H9 (cell line): ENCODE measurements around the gene HACE1. TPM values are rescaled to one million over a fixed set of nuclear protein-coding genes. Genes with fewer than 3 reads are reported as not detected.

Experiments
- DNase-seq: peaks from one replicate; pipeline ENCODE4 v3.0.0-alpha.2; 2017
- H2AFZ ChIP-seq: one replicate; pipeline ENCODE4 v1.6.1; 2013; ENCODE audit warnings: mild to moderate bottlenecking, low read length, control low read depth, moderate library complexity
- H2AK5ac ChIP-seq: 2 replicates; pipeline ENCODE4 v1.6.1; 2013; ENCODE audit warnings: low read length, control low read depth, mixed read lengths; ENCODE audit not compliant: insufficient read length
- H2BK120ac ChIP-seq: one replicate; pipeline ENCODE4 v1.6.1; 2013; ENCODE audit warnings: low read depth, mild to moderate bottlenecking, low read length, control low read depth, inconsistent platforms; ENCODE audit not compliant: poor library complexity, severe bottlenecking
- H2BK12ac ChIP-seq: 2 replicates; pipeline ENCODE4 v1.6.1; 2013; ENCODE audit warnings: low read length, control low read depth, mixed read lengths, low read depth; ENCODE audit not compliant: insufficient read length
- H2BK15ac ChIP-seq: 2 replicates; pipeline ENCODE4 v1.6.1; 2013; ENCODE audit warnings: low read depth, low read length, control low read depth
- H2BK20ac ChIP-seq: one replicate; pipeline ENCODE4 v1.6.1; 2013; ENCODE audit warnings: low read depth, mild to moderate bottlenecking, low read length, control low read depth, inconsistent platforms; ENCODE audit not compliant: poor library complexity, severe bottlenecking
- H2BK5ac ChIP-seq: 2 replicates; pipeline ENCODE4 v1.6.1; 2013; ENCODE audit warnings: low read length, control low read depth, mixed read lengths; ENCODE audit not compliant: insufficient read length
- H3K14ac ChIP-seq: 2 replicates; pipeline ENCODE4 v1.6.1; 2013; ENCODE audit warnings: low read length, control low read depth; ENCODE audit not compliant: insufficient read depth
- H3K18ac ChIP-seq: 2 replicates; pipeline ENCODE4 v1.6.1; 2013; ENCODE audit warnings: low read depth, mild to moderate bottlenecking, mixed read lengths, low read length, control low read depth; ENCODE audit not compliant: insufficient read length
- H3K23ac ChIP-seq: 2 replicates; pipeline ENCODE4 v1.6.1; 2013; ENCODE audit warnings: low read length, control low read depth, mixed read lengths, low read depth; ENCODE audit not compliant: insufficient read length
- H3K23me2 ChIP-seq: 2 replicates; pipeline ENCODE4 v1.6.1; 2013; ENCODE audit warnings: low read depth, mild to moderate bottlenecking, mixed read lengths, low read length, control low read depth; ENCODE audit not compliant: insufficient read length, poor library complexity, severe bottlenecking
- H3K27ac ChIP-seq: 2 replicates; pipeline ENCODE4 v1.5.1; 2013; ENCODE audit warnings: low read length, control low read depth, mixed read lengths, low read depth; ENCODE audit not compliant: insufficient read length
- H3K27me3 ChIP-seq: 2 replicates; pipeline ENCODE4 v1.6.1; 2013; ENCODE audit warnings: low read length, control low read depth, inconsistent platforms; ENCODE audit not compliant: insufficient read depth
- H3K4ac ChIP-seq: 2 replicates; pipeline ENCODE4 v1.6.1; 2013; ENCODE audit warnings: low read depth, mild to moderate bottlenecking, control low read depth, inconsistent platforms, low read length, moderate library complexity
- H3K4me1 ChIP-seq: 2 replicates; pipeline ENCODE4 v1.6.1; 2013; ENCODE audit warnings: low read length, control low read depth, inconsistent platforms; ENCODE audit not compliant: insufficient read depth
- H3K4me2 ChIP-seq: 2 replicates; pipeline ENCODE4 v1.6.1; 2013; ENCODE audit warnings: low read length, control low read depth, mixed read lengths; ENCODE audit not compliant: insufficient read length, insufficient read depth
- H3K56ac ChIP-seq: 2 replicates; pipeline ENCODE4 v1.6.1; 2013; ENCODE audit warnings: low read depth, mild to moderate bottlenecking, mixed read lengths, low read length, control low read depth; ENCODE audit not compliant: insufficient read length
- H3K79me1 ChIP-seq: 2 replicates; pipeline ENCODE4 v1.6.1; 2013; ENCODE audit warnings: low read depth, mild to moderate bottlenecking, moderate library complexity, low read length, control low read depth, inconsistent platforms; ENCODE audit not compliant: insufficient read depth, poor library complexity, severe bottlenecking
- H3K79me2 ChIP-seq: 2 replicates; pipeline ENCODE4 v1.6.1; 2013; ENCODE audit warnings: low read length, control low read depth, inconsistent platforms; ENCODE audit not compliant: insufficient read depth
- H3K9ac ChIP-seq: 2 replicates; pipeline ENCODE4 v1.6.1; 2013; ENCODE audit warnings: low read length, control low read depth, mixed read lengths; ENCODE audit not compliant: insufficient read length; ENCODE audit errors: extremely low read depth
- H3K9me3 ChIP-seq: one replicate; pipeline ENCODE4 v1.6.1; 2013; ENCODE audit warnings: low read depth, low read length, inconsistent platforms; ENCODE audit not compliant: control insufficient read depth
- H3T11ph ChIP-seq: one replicate; pipeline ENCODE4 v1.6.1; 2013; ENCODE audit warnings: mild to moderate bottlenecking, low read length, control low read depth, inconsistent platforms
- H4K20me1 ChIP-seq: one replicate; pipeline ENCODE4 v1.6.1; 2013; ENCODE audit not compliant: control insufficient read depth, insufficient read length, insufficient read depth
- H4K5ac ChIP-seq: 2 replicates; pipeline ENCODE4 v1.6.1; 2013; ENCODE audit warnings: low read depth, mild to moderate bottlenecking, mixed read lengths, low read length, control low read depth; ENCODE audit not compliant: insufficient read length
- H4K8ac ChIP-seq: replicated peaks from 2 replicates; pipeline ENCODE4 v1.6.1; 2013; ENCODE audit warnings: low read length, control low read depth, mixed read lengths, low read depth; ENCODE audit not compliant: insufficient read length
- H4K91ac ChIP-seq: 2 replicates; pipeline ENCODE4 v1.6.1; 2013; ENCODE audit warnings: low read depth, mild to moderate bottlenecking, moderate library complexity, mixed read lengths, low read length, control low read depth; ENCODE audit not compliant: insufficient read length
- H3K27ac Mint-ChIP-seq, 3 experiments: 2 replicates in 2 of 3; 3 replicates in 1 of 3; pipeline ENCODE4 v1.8.0; 2020 to 2021; ENCODE audit warnings: mixed read lengths in 3 of 3, mild to moderate bottlenecking in 1 of 3, moderate library complexity in 1 of 3
- H3K27me3 Mint-ChIP-seq: 2 replicates; pipeline ENCODE4 v1.8.0; 2021; ENCODE audit warnings: low read depth, mild to moderate bottlenecking, moderate library complexity, mixed read lengths
- H3K36me3 Mint-ChIP-seq, 3 experiments: 2 replicates in 2 of 3; 3 replicates in 1 of 3; pipeline ENCODE4 v1.8.0; 2020 to 2021; ENCODE audit warnings: low read depth in 3 of 3, mixed read lengths in 3 of 3; ENCODE audit not compliant: insufficient read depth in 1 of 3
- H3K4me1 Mint-ChIP-seq, 2 experiments: 2 replicates each; pipeline ENCODE4 v1.8.0; 2020; ENCODE audit warnings: mixed read lengths in 2 of 2
- H3K4me3 Mint-ChIP-seq, 2 experiments: 2 replicates in 1 of 2; 3 replicates in 1 of 2; pipeline ENCODE4 v1.8.0; 2020 to 2021; ENCODE audit warnings: mild to moderate bottlenecking in 2 of 2, mixed read lengths in 2 of 2, moderate library complexity in 1 of 2
- H3K9me3 Mint-ChIP-seq, 2 experiments: 2 replicates in 1 of 2; 3 replicates in 1 of 2; pipeline ENCODE4 v1.8.0; 2020; ENCODE audit warnings: mild to moderate bottlenecking in 2 of 2, mixed read lengths in 2 of 2, moderate library complexity in 1 of 2
- CTCF ChIP-seq: fragments of 200-600 bp; sonication (generic); conservative IDR thresholded peaks from 3 replicates; pipeline ENCODE4 v1.8.0; 2021; ENCODE audit warnings: antibody characterized with exemption, mild to moderate bottlenecking
- WGBS: extraction: QIAGEN DNeasy Blood & Tissue Kit; methylation state at CpG from one replicate; pipeline ENCODE4 v1.1.7; 2013; ENCODE audit warnings: missing lambda C conversion rate, low lambda C conversion rate, mixed read lengths; ENCODE audit not compliant: insufficient read length; ENCODE audit errors: extremely low coverage; 5-methylcytosine and 5-hydroxymethylcytosine counted together
- total RNA-seq: library from RNA; stranded (reverse); gene quantifications from 2 replicates; pipeline ENCODE4 v1.2.1, GENCODE V29; 2021

Gene HACE1
- total RNA-seq, 1 experiment from 2014 or later = 18.0 TPM

GRCh38 chr6:104702126-104702841, 157.4 kb downstream of the HACE1 start:
- Mint-ChIP-seq H3K4me1 (no peaks in the 10 kb centered on the region; a peak in 2 of 4 replicates), H3K4me3 (no peak overlapping the region), H3K27me3 (no peaks in the 10 kb centered on the region), H3K36me3 (no peaks in the 10 kb centered on the region), H3K9me3 (no peaks in the 10 kb centered on the region), H3K27ac (no peak overlapping the region)
- no peak overlapping the region for H2BK5ac ChIP-seq
- no peak overlapping the region for H3K23ac ChIP-seq
- no peak for TF ChIP-seq CTCF
- H4K5ac ChIP-seq = no peak overlapping the region
- H3K27ac ChIP-seq = no peak overlapping the region
- peaks cover 3% of the 10 kb centered on the region; the same call in 1 of the 2 replicates for H3K4me1 ChIP-seq
- no peak overlapping the region for H2BK120ac ChIP-seq
- no peak overlapping the region for H3K56ac ChIP-seq
- H3K18ac ChIP-seq = no peak overlapping the region
- no peaks in the 10 kb centered on the region for H3K9me3 ChIP-seq
- no peak overlapping the region for H2BK20ac ChIP-seq
- WGBS = no CpG with 5 or more reads among the region's 5 CpGs
- no peak overlapping the region for H3K9ac ChIP-seq
- no peak overlapping the region for H3K4me2 ChIP-seq
- H2AK5ac ChIP-seq = no peak overlapping the region
- H4K91ac ChIP-seq = no peak overlapping the region
- no peak for DNase-seq
- H3K4ac ChIP-seq = no peak overlapping the region
- H3T11ph ChIP-seq = no peak overlapping the region
- H3K79me2 ChIP-seq = no peaks in the 10 kb centered on the region
- no peak overlapping the region for H2BK15ac ChIP-seq
- H4K8ac ChIP-seq = no peak overlapping the region
- H2AFZ ChIP-seq = no peak overlapping the region
- H3K27me3 ChIP-seq = no peaks in the 10 kb centered on the region
- H2BK12ac ChIP-seq = no peak overlapping the region
- H3K79me1 ChIP-seq = no peaks in the 10 kb centered on the region
- H3K23me2 ChIP-seq = no peaks in the 10 kb centered on the region
- no peak overlapping the region for H3K14ac ChIP-seq
- no peaks in the 10 kb centered on the region for H4K20me1 ChIP-seq
